Measurements from ENCODE around the gene LOXL3. TPM values are rescaled to one million over a fixed set of nuclear protein-coding genes. Genes with fewer than 3 reads are reported as not detected.

LOXL3 gene
- total RNA-seq, 4 donors from 2014 or later = 5.0 to 16.2 (median 13.5) TPM

- H3K36me3 ChIP-seq = peaks cover 0 to 42% (median 12%) of the 10 kb centered on the region in 3 donors
- no peak within 1 kb of the TSS for H3K27ac ChIP-seq
- H3K9me3 ChIP-seq = no peaks in the 10 kb centered on the region
- H3K27me3 ChIP-seq = peaks cover 0 to 2% of the 10 kb centered on the region in 2 donors
- TF ChIP-seq EP300 (IDR thresholded peaks at IDR 0.05) = no peak
- TF ChIP-seq CTCF (IDR thresholded peaks at IDR 0.05) = no peak
- TF ChIP-seq POLR2A (IDR thresholded peaks at IDR 0.05) = no peak
- peaks cover 0 to 22% (median 14%) of the 10 kb centered on the region in 4 donors for H3K4me1 ChIP-seq
- WGBS, 2 donors = 83 to 87% methylated on average over 11 of the region's 11 CpGs
- H3K4me3 ChIP-seq = no peak within 1 kb of the TSS
- no peak for DNase-seq (ENCODE audit: low spot score in 2 of 2)
Observed at GRCh38 chr2:74525717-74526648, 27.8 kb downstream of the LOXL3 start, which contains the start of gene DQX1. DQX1 (minus strand) TSS chr2:74526231; CDS start chr2:74525729, 502 bp downstream.

- Histone ChIP-seq H3K4me3 (no peak overlapping the region), H3K27ac (no peak overlapping the region), H3K27me3 (peaks cover 0 to 11% of the 10 kb centered on the region in 2 donors), H3K4me1 (peaks cover 0 to 17% (median 10%) of the 10 kb centered on the region in 4 donors), H3K36me3 (peaks cover 0 to 42% (median 12%) of the 10 kb centered on the region in 3 donors), H3K9me3 (no peaks in the 10 kb centered on the region)
- TF ChIP-seq CTCF (IDR thresholded peaks at IDR 0.05) (no peak), POLR2A (IDR thresholded peaks at IDR 0.05) (no peak), EP300 (IDR thresholded peaks at IDR 0.05) (no peak)
- DNase-seq (ENCODE audit: low spot score in 2 of 2) = no peak
- 86 to 90% methylated on average over 10 of the region's 10 CpGs for WGBS, 2 donors
Observed at GRCh38 chr2:74524955-74525716, 28.6 kb downstream of the LOXL3 start.

GRCh38 chr2:74524005-74524404 is 29.7 kb downstream of the LOXL3 start:
- H3K27me3 ChIP-seq = peaks cover 0 to 22% of the 10 kb centered on the region in 2 donors
- H3K27ac ChIP-seq = no peak overlapping the region
- no peak for DNase-seq (ENCODE audit: low spot score in 2 of 2)
- 81 to 83% methylated on average over 9 of the region's 9 CpGs for WGBS, 2 donors
- peaks cover 0 to 15% (median 10%) of the 10 kb centered on the region in 4 donors for H3K4me1 ChIP-seq
- no peak overlapping the region for H3K4me3 ChIP-seq
- TF ChIP-seq EP300 (IDR thresholded peaks at IDR 0.05) (no peak), CTCF (IDR thresholded peaks at IDR 0.05) (no peak), POLR2A (IDR thresholded peaks at IDR 0.05) (no peak)
- H3K36me3 ChIP-seq = peaks cover 0 to 42% (median 12%) of the 10 kb centered on the region in 3 donors
- no peaks in the 10 kb centered on the region for H3K9me3 ChIP-seq

- Histone ChIP-seq H3K4me1 (peaks cover 0 to under 1% (median 0%) of the 10 kb centered on the region in 4 donors), H3K27me3 (peaks cover 0 to 37% of the 10 kb centered on the region in 2 donors), H3K36me3 (peaks cover 0 to 31% (median 12%) of the 10 kb centered on the region in 3 donors), H3K27ac (no peak overlapping the region), H3K4me3 (no peak overlapping the region), H3K9me3 (no peaks in the 10 kb centered on the region)
- TF ChIP-seq CTCF (IDR thresholded peaks at IDR 0.05) = no peak
- TF ChIP-seq EP300 (IDR thresholded peaks at IDR 0.05) = no peak
- no peak for TF ChIP-seq POLR2A (IDR thresholded peaks at IDR 0.05)
- WGBS, 2 donors = 79 to 80% methylated on average over 3 of the region's 3 CpGs
- no peak for DNase-seq (ENCODE audit: low spot score in 2 of 2)
Observed at GRCh38 chr2:74522516-74522915, 31.2 kb downstream of the LOXL3 start.

Measured in tibial nerve (tissue), 4 donors.